Adrenal gland (tissue), 12 donors: Measurements from ENCODE around the gene SH3BP2. TPM values are rescaled to one million over a fixed set of nuclear protein-coding genes. Genes with fewer than 3 reads are reported as not detected.

Experiments
- DNase-seq, 7 donors: peaks; one replicate each; pipeline ENCODE4 v3.0.0-alpha.2; 2019 to 2020
- H3K27ac ChIP-seq, 5 donors: fragments of 200-600 bp; sonication (generic) in 4 of 5; 1 replicate in 3 of 5; 2 replicates in 2 of 5; pipeline versions ENCODE4 v1.5.1 to v1.8.0; 2016 to 2020; ENCODE audit warnings: mild to moderate bottlenecking in 1 of 5
- H3K27me3 ChIP-seq: fragments of 200-600 bp; 2 replicates; pipeline ENCODE4 v1.8.0; 2021
- H3K36me3 ChIP-seq, 2 donors: fragments of 200-600 bp; replicated peaks in 1 of 2; 1 replicate in 1 of 2; 2 replicates in 1 of 2; pipeline versions ENCODE4 v1.5.1 to v1.8.0; 2018 to 2022
- H3K4me1 ChIP-seq, 2 donors: fragments of 200-600 bp; replicated peaks in 1 of 2; 1 replicate in 1 of 2; 2 replicates in 1 of 2; pipeline versions ENCODE4 v1.5.1 to v1.8.0; 2018 to 2021
- H3K4me3 ChIP-seq, 4 donors: fragments of 200-600 bp; sonication (generic) in 3 of 4; one replicate each; pipeline ENCODE4 v1.5.1; 2016 to 2018
- H3K9me3 ChIP-seq, 3 donors: fragments of 200-600 bp; sonication (generic) in 1 of 3; replicated peaks in 1 of 3; 1 replicate in 2 of 3; 2 replicates in 1 of 3; pipeline versions ENCODE4 v1.5.1 to v1.8.0; 2016 to 2021
- CTCF ChIP-seq, 6 experiments: fragments of 450-650 bp in 4 of 6; fragments of 200-600 bp in 2 of 6; sonication (generic) in 1 of 6; IDR thresholded peaks; 1 replicate in 5 of 6; 2 replicates in 1 of 6; pipeline versions ENCODE4 v1.5.1 to v1.8.0; 2016 to 2021; ENCODE audit warnings: antibody characterized with exemption in 6 of 6, mild to moderate bottlenecking in 2 of 6, moderate library complexity in 1 of 6
- POLR2A ChIP-seq, 2 donors: fragments of 450-650 bp; IDR thresholded peaks; one replicate each; pipeline ENCODE4 v1.6.1; 2017; ENCODE audit warnings: antibody characterized with exemption in 2 of 2, mild to moderate bottlenecking in 2 of 2, moderate library complexity in 1 of 2
- WGBS, 4 donors: extraction: QIAGEN DNeasy Blood & Tissue Kit in 2 of 4; methylation state at CpG; one replicate each; pipeline versions ENCODE4 v1.1.5 to v1.1.7; 2013 to 2017; 5-methylcytosine and 5-hydroxymethylcytosine counted together
- intact Hi-C, 2 donors: fragments of 100-400 bp; cut with DNase I; formaldehyde crosslinking; loops; one replicate each; pipeline versions ENCODE4 v1.14.1 to v1.15.0; 2022 to 2023
- polyA plus RNA-seq, 3 donors: library from polyadenylated mRNA; stranded (reverse); fragments of 200-250 nt in 2 of 3; fragments of 350-450 nt in 1 of 3; fragmentation: Illumina TruSeq in 1 of 3; extraction: RNeasy Lipid Tissue Mini Kit (QIAGEN cat#74804) in 1 of 3; gene quantifications; one replicate each; pipeline ENCODE4 v1.2.3, GENCODE V29; 2013 to 2014
- total RNA-seq, 9 donors: library from RNA; depleted of rRNA in 4 of 9; stranded (reverse); fragments of >200 nt in 4 of 9; fragments of 120-200 nt in 1 of 9; fragmentation: NEBNext Ultra II Directional in 1 of 9; extraction: Animal tissue kit (Norgen Biotek cat#: 25700) in 1 of 9; gene quantifications; one replicate each; pipeline versions ENCODE4 v1.1.0 to v1.2.4, GENCODE V29; 2013 to 2023
- donor health status: healthy with polysubstance abuse.
- donor health status: Bipolar disorder and iron deficiency.
- donor health status: DM: yes; HTN: yes; CAD: no.
- donor health status: DM: no; HTN: no; CAD: no.
- donor health status: DM: no; HTN: no; CAD: no.
- donor health status: DM: yes; HTN: yes; CAD: no.

Gene SH3BP2
- total and polyA plus RNA-seq, 12 donors, result 7.7 to 160 (median 36.3) TPM

- H3K4me1 ChIP-seq, result peaks cover 73 to 84% of the 10 kb centered on the region in 2 donors
- intact Hi-C loops, result no loop called here
These were observed 63.4 kb downstream of the SH3BP2 start for GRCh38 chr4:2856266-2856665.

GRCh38 chr4:2857349-2857927, 64.6 kb downstream of the SH3BP2 start:
- no peak overlapping the region for H3K4me3 ChIP-seq
- intact Hi-C loops, result no loop called here
- WGBS, 4 donors, result 95 to 97% (median 96%) methylated on average over 5 of the region's 5 CpGs
- H3K36me3 ChIP-seq, result peaks cover 0 to 12% of the 10 kb centered on the region in 2 donors
- DNase-seq, result no peak
- TF ChIP-seq POLR2A (IDR thresholded peaks at IDR 0.05) (no peak), CTCF (IDR thresholded peaks at IDR 0.05) (no peak)
- H3K9me3 ChIP-seq, result no peaks in the 10 kb centered on the region
- peaks cover 75 to 87% of the 10 kb centered on the region in 2 donors for H3K4me1 ChIP-seq
- peak overlapping the region in 2 of 5 donors; percentile 27 to 29 for H3K27ac ChIP-seq
- H3K27me3 ChIP-seq, result no peaks in the 10 kb centered on the region

More at GRCh38 chr4:2856266-2856665, 63.4 kb downstream of the SH3BP2 start:
- 88 to 96% (median 93%) methylated on average over 3 of the region's 3 CpGs for WGBS, 4 donors
- Histone ChIP-seq H3K36me3 (peaks cover 0 to 12% of the 10 kb centered on the region in 2 donors), H3K9me3 (no peaks in the 10 kb centered on the region), H3K27me3 (no peaks in the 10 kb centered on the region), H3K27ac (no peak overlapping the region), H3K4me3 (no peak overlapping the region)
- TF ChIP-seq POLR2A (IDR thresholded peaks at IDR 0.05) (no peak), CTCF (IDR thresholded peaks at IDR 0.05) (no peak)
- DNase-seq, result no peak

GRCh38 chr4:2858451-2859217, 65.7 kb downstream of the SH3BP2 start:
- no peak for TF ChIP-seq POLR2A (IDR thresholded peaks at IDR 0.05)
- no peak for TF ChIP-seq CTCF (IDR thresholded peaks at IDR 0.05)
- H3K36me3 ChIP-seq, result peaks cover 0 to 9% of the 10 kb centered on the region in 2 donors
- intact Hi-C loops, result no loop called here
- peaks cover 75 to 87% of the 10 kb centered on the region in 2 donors for H3K4me1 ChIP-seq
- H3K27me3 ChIP-seq, result no peaks in the 10 kb centered on the region
- peak overlapping the region; percentile 27 to 68 (median 64) for H3K27ac ChIP-seq
- no peaks in the 10 kb centered on the region for H3K9me3 ChIP-seq
- no peak overlapping the region for H3K4me3 ChIP-seq
- WGBS, 4 donors, result 59 to 68% (median 66%) methylated on average over 7 of the region's 7 CpGs
- peak in 6 of 7 donors; percentile 57 to 78 (median 74) for DNase-seq

GRCh38 chr4:2859514-2859913, 66.6 kb downstream of the SH3BP2 start:
- Histone ChIP-seq H3K4me1 (peaks cover 71 to 87% of the 10 kb centered on the region in 2 donors), H3K36me3 (peaks cover 0 to under 1% of the 10 kb centered on the region in 2 donors), H3K4me3 (no peak overlapping the region), H3K27ac (peak overlapping the region in 4 of 5 donors; percentile 55 to 85 (median 66)), H3K27me3 (no peaks in the 10 kb centered on the region), H3K9me3 (no peaks in the 10 kb centered on the region)
- TF ChIP-seq POLR2A (IDR thresholded peaks at IDR 0.05) (no peak), CTCF (IDR thresholded peaks at IDR 0.05) (no peak)
- intact Hi-C loops, result no loop called here
- WGBS, 4 donors, result 43 to 48% (median 46%) methylated on average over 3 of the region's 3 CpGs
- no peak for DNase-seq
